ENCODE results near the gene MBLAC1.

The MBLAC1 gene

DNA sequence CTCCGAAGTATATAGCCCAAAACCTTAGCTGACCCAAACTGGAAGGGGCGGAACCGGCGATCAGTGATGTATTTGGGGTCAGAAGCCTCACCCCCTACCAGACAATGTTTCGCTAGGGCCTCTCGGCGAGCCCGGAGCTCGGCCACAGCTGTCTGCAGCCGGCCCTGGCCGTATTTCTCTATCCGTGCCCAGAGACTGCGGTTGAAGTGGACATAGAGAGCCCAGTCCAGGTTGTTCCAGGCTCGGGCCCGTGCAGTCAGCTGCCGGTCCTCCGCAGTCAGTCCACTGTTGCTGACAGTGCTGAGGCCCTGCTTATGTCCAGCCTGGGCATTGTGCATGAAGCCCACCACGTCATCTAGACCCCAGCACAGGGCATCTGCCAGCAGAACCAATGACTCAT lies 33.3 kb downstream of the MBLAC1 start:
- no peak overlapping the region for H3K27ac ChIP-seq (ENCODE audit: low read length)

GRCh38 chr7:100163006-100163531 lies 36.3 kb downstream of the MBLAC1 start:
- Histone ChIP-seq H3K4me3 (ENCODE audit: low read depth in 1 of 2, low read length in 2 of 2) (no peak overlapping the region), H3K4me1 (ENCODE audit: insufficient read depth, low read length) (peaks cover 18% of the 10 kb centered on the region), H3K4me2 (ENCODE audit: insufficient read depth, low read length) (no peak overlapping the region), H3K27ac (ENCODE audit: low read length) (no peak overlapping the region), H3K9ac (ENCODE audit: low read depth, low read length) (no peak overlapping the region), H3K79me2 (ENCODE audit: insufficient read depth, low read length) (peaks cover 12% of the 10 kb centered on the region), H4K20me1 (ENCODE audit: insufficient read depth, low read length) (no peaks in the 10 kb centered on the region), H3K27me3 (ENCODE audit: insufficient read depth, low read length, poor library complexity) (peaks cover 7% of the 10 kb centered on the region), H3K9me3 (ENCODE audit: insufficient read depth, low read length, severe bottlenecking) (no peaks in the 10 kb centered on the region), H3K36me3 (ENCODE audit: insufficient read depth, low read length) (no peaks in the 10 kb centered on the region; the same call in 1 of the 2 replicates), H2AFZ (ENCODE audit: low read depth, low read length) (no peak overlapping the region)
- TF ChIP-seq, protein P1, sequence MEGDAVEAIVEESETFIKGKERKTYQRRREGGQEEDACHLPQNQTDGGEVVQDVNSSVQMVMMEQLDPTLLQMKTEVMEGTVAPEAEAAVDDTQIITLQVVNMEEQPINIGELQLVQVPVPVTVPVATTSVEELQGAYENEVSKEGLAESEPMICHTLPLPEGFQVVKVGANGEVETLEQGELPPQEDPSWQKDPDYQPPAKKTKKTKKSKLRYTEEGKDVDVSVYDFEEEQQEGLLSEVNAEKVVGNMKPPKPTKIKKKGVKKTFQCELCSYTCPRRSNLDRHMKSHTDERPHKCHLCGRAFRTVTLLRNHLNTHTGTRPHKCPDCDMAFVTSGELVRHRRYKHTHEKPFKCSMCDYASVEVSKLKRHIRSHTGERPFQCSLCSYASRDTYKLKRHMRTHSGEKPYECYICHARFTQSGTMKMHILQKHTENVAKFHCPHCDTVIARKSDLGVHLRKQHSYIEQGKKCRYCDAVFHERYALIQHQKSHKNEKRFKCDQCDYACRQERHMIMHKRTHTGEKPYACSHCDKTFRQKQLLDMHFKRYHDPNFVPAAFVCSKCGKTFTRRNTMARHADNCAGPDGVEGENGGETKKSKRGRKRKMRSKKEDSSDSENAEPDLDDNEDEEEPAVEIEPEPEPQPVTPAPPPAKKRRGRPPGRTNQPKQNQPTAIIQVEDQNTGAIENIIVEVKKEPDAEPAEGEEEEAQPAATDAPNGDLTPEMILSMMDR (IDR thresholded peaks at IDR 0.05; ENCODE audit: borderline replicate concordance, extremely low read depth, low read length, poor library complexity, severe bottlenecking), result no peak
- no peak for TF ChIP-seq EZH2 (IDR thresholded peaks at IDR 0.05; ENCODE audit: borderline replicate concordance, low read depth, low read length, severe bottlenecking)
- no peak for DNase-seq
- ATAC-seq (ENCODE audit: insufficient read depth, low read depth), result no peak

More for the DNA sequence above, 33.3 kb downstream of the MBLAC1 start:
- TF ChIP-seq, protein P1 (IDR thresholded peaks at IDR 0.05; ENCODE audit: borderline replicate concordance, extremely low read depth, low read length, poor library complexity, severe bottlenecking), result no peak
- no peak for TF ChIP-seq EZH2 (IDR thresholded peaks at IDR 0.05; ENCODE audit: borderline replicate concordance, low read depth, low read length, severe bottlenecking)
- ATAC-seq (ENCODE audit: insufficient read depth, low read depth) (no peak), DNase-seq (no peak)
- no peak overlapping the region for H3K9ac ChIP-seq (ENCODE audit: low read depth, low read length)
- H3K79me2 ChIP-seq (ENCODE audit: insufficient read depth, low read length), result peaks cover 40% of the 10 kb centered on the region
- peaks cover 19% of the 10 kb centered on the region for H4K20me1 ChIP-seq (ENCODE audit: insufficient read depth, low read length)
- no peak overlapping the region for H2AFZ ChIP-seq (ENCODE audit: low read depth, low read length)
- peaks cover 32% of the 10 kb centered on the region for H3K4me1 ChIP-seq (ENCODE audit: insufficient read depth, low read length)
- no peaks in the 10 kb centered on the region for H3K9me3 ChIP-seq (ENCODE audit: insufficient read depth, low read length, severe bottlenecking)
- H3K36me3 ChIP-seq (ENCODE audit: insufficient read depth, low read length), result peaks cover 25% of the 10 kb centered on the region
- no peaks in the 10 kb centered on the region for H3K27me3 ChIP-seq (ENCODE audit: insufficient read depth, low read length, poor library complexity)
- no peak overlapping the region for H3K4me2 ChIP-seq (ENCODE audit: insufficient read depth, low read length)
- no peak overlapping the region for H3K4me3 ChIP-seq (ENCODE audit: low read depth in 1 of 2, low read length in 2 of 2)

DNA sequence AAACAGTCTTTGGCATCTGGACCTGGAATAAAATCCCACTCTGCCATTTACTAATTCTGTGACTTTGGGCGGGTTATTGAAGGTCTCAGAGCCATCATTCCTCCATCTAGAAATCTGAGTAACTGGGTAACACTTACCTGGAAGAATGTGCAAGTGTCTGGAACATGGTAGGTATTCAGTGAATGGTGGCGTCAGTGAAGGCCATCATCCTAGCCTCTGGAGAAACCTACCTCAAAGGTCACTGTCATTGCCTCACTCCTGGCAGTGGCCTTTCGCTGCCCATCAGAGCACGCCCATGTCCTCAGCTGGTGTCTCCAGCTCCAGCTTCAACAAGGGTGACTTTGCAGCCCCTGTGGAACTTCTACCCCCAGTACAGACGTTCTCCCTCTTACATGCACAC lies 37.1 kb downstream of the MBLAC1 start:
- H3K4me2 ChIP-seq (ENCODE audit: insufficient read depth, low read length), result no peak overlapping the region
- H3K4me1 ChIP-seq (ENCODE audit: insufficient read depth, low read length), result peaks cover 26% of the 10 kb centered on the region

More for the DNA sequence above, 37.1 kb downstream of the MBLAC1 start:
- no peak overlapping the region for H3K9ac ChIP-seq (ENCODE audit: low read depth, low read length)
- ATAC-seq (ENCODE audit: insufficient read depth, low read depth), result no peak
- peaks cover 7% of the 10 kb centered on the region for H3K27me3 ChIP-seq (ENCODE audit: insufficient read depth, low read length, poor library complexity)
- H3K9me3 ChIP-seq (ENCODE audit: insufficient read depth, low read length, severe bottlenecking), result no peaks in the 10 kb centered on the region
- H3K27ac ChIP-seq (ENCODE audit: low read length), result no peak overlapping the region
- H2AFZ ChIP-seq (ENCODE audit: low read depth, low read length), result no peak overlapping the region
- no peak overlapping the region for H3K4me3 ChIP-seq (ENCODE audit: low read depth in 1 of 2, low read length in 2 of 2)
- H3K79me2 ChIP-seq (ENCODE audit: insufficient read depth, low read length), result peaks cover 4% of the 10 kb centered on the region; the same call in 1 of the 2 replicates
- no peaks in the 10 kb centered on the region for H4K20me1 ChIP-seq (ENCODE audit: insufficient read depth, low read length)
- TF ChIP-seq EZH2 (IDR thresholded peaks at IDR 0.05; ENCODE audit: borderline replicate concordance, low read depth, low read length, severe bottlenecking), result no peak
- TF ChIP-seq, protein P1 (IDR thresholded peaks at IDR 0.05; ENCODE audit: borderline replicate concordance, extremely low read depth, low read length, poor library complexity, severe bottlenecking), result no peak
- DNase-seq, result no peak
- no peaks in the 10 kb centered on the region for H3K36me3 ChIP-seq (ENCODE audit: insufficient read depth, low read length)

All from DND-41 (cell line).